Naive thymus-derived CD8-positive, alpha-beta T cell (primary cell): Measurements from ENCODE around the gene ADCY6. TPM values are rescaled to one million over a fixed set of nuclear protein-coding genes. Genes with fewer than 3 reads are reported as not detected.

Experiments used
- ATAC-seq, 2 donors: fragments of 150-1000 bp; cut with Tn5 transposase in 1 of 2; sonication (Bioruptor Pico), chemical (Tn5 transposase) in 1 of 2; 1 replicate in 1 of 2; 2 replicates in 1 of 2; pipeline ENCODE4 v1.10.0; 2021; ENCODE audit warnings: mild to moderate bottlenecking in 2 of 2, moderate library complexity in 2 of 2
- POLR2A ChIA-PET: fragments of 350-600 bp; sonication (Branson Sonifier 250); formaldehyde crosslinking; loops from one replicate; lab custom pipeline; 2021; ENCODE audit warnings: antibody characterized with exemption; lab: Charles Lee
- DNase-seq, 10 donors: peaks; one replicate each; pipeline versions ENCODE4 v3.0.0 to v3.0.0-alpha.2; 2020 to 2022
- H3K27ac Mint-ChIP-seq, 10 donors: one replicate each; pipeline ENCODE4 v1.8.0; 2020 to 2022; ENCODE audit warnings: mild to moderate bottlenecking in 10 of 10, mixed read lengths in 10 of 10, moderate library complexity in 4 of 10, inconsistent platforms in 1 of 10
- H3K27me3 Mint-ChIP-seq, 5 donors: one replicate each; pipeline ENCODE4 v1.8.0; 2021 to 2022; ENCODE audit warnings: mixed read lengths in 5 of 5
- H3K36me3 Mint-ChIP-seq, 3 donors: one replicate each; pipeline ENCODE4 v1.8.0; 2020 to 2022; ENCODE audit warnings: mixed read lengths in 3 of 3, mild to moderate bottlenecking in 2 of 3, inconsistent platforms in 1 of 3
- H3K4me1 Mint-ChIP-seq, 4 donors: one replicate each; pipeline ENCODE4 v1.8.0; 2021 to 2022; ENCODE audit warnings: mixed read lengths in 4 of 4
- H3K4me3 Mint-ChIP-seq, 10 donors: one replicate each; pipeline ENCODE4 v1.8.0; 2020 to 2022; ENCODE audit warnings: mild to moderate bottlenecking in 10 of 10, mixed read lengths in 10 of 10, moderate library complexity in 6 of 10, inconsistent platforms in 1 of 10
- H3K9me3 Mint-ChIP-seq, 9 donors: one replicate each; pipeline ENCODE4 v1.8.0; 2020 to 2022; ENCODE audit warnings: mixed read lengths in 9 of 9, mild to moderate bottlenecking in 3 of 9, inconsistent platforms in 1 of 9, moderate library complexity in 1 of 9
- polyA plus RNA-seq, 3 donors: library from polyadenylated mRNA; unstranded; fragments of 300-500 nt; fragmentation: Illumina TruSeq; gene quantifications; one replicate each; pipeline ENCODE4 v1.2.3, GENCODE V29; 2021
- total RNA-seq, 8 experiments: library from RNA in 2 of 8; stranded (reverse) in 2 of 8; gene quantifications; one replicate each; pipeline ENCODE4 v1.2.3 and lab custom pipeline; 2021 to 2026

ADCY6 gene
- total and polyA plus RNA-seq, 5 experiments from 2014 or later = not detected

DNA sequence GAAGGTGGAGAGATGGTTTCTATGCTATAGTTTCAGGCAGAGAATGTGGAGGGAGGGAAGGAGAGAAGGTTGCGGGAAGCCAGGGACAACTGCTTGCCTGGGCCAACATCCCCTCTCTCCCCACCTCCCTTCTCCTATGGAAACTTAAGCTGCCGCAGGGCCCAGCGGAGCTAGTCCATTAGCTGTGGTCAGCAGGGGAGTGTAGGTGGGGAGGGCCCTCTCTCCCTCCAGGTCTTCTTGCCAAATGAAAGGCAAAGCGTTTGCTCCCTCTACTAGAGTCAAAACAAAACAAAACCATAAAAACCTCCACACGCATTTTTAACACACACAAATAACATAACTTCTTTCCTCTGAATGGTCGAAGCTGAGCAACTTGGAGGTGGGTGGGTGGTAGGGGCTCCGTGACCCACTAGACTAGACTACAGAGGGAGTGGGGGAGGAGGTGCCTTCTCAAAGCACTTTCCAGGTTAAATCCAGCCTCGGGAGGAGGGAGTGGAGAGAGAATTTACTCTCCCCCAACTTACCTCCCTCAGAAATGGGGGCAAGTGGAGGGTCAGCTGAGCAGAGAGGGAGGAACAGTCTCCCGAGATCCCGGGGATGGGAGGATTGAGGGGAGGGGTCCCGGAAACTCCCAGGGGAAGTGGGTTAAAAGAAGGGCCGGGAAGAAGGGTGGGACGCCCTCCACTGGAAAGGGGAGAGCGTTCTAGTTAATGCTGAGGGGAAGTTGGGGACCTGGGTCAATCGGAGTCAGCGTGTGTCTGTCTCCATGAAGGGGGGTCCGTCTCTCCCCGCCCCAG, 24.8 kb upstream of the ADCY6 start:
- Mint-ChIP-seq H3K36me3 (no peaks in the 10 kb centered on the region), H3K4me3 (peak overlapping the region; percentile 48 to 96 (median 86)), H3K27me3 (peaks cover 2 to 17% (median 5%) of the 10 kb centered on the region in 5 donors), H3K27ac (peak overlapping the region in 5 of 10 donors; percentile 15 to 79 (median 52)), H3K9me3 (no peaks in the 10 kb centered on the region), H3K4me1 (peaks cover 11 to 48% (median 29%) of the 10 kb centered on the region in 4 donors)
- POLR2A ChIA-PET = no interaction called here
- DNase-seq (peak in 1 of 10 donors; percentile 46), ATAC-seq (no peak)

- H3K4me3 Mint-ChIP-seq = peak overlapping the region in 7 of 10 donors; percentile 11 to 66 (median 37)
- H3K27me3 Mint-ChIP-seq = peaks cover 2 to 16% (median 5%) of the 10 kb centered on the region in 5 donors
- POLR2A ChIA-PET = interaction anchor here (0.7 kb wide), 1 partner anchor 35 kb away, joined by 3 read pairs; no protein-coding TSS in a partner anchor
- peaks cover 11 to 37% (median 22%) of the 10 kb centered on the region in 4 donors for H3K4me1 Mint-ChIP-seq
- DNase-seq (peak in 1 of 10 donors; percentile 47), ATAC-seq (no peak)
- no peaks in the 10 kb centered on the region for H3K36me3 Mint-ChIP-seq
- peak overlapping the region in 4 of 10 donors; percentile 21 to 78 (median 32) for H3K27ac Mint-ChIP-seq
- H3K9me3 Mint-ChIP-seq = no peaks in the 10 kb centered on the region
Observed at GRCh38 chr12:48812389-48812788, 23.5 kb upstream of the ADCY6 start.

- no peak for ATAC-seq
- Mint-ChIP-seq H3K27ac (no peak overlapping the region), H3K9me3 (no peaks in the 10 kb centered on the region), H3K36me3 (no peaks in the 10 kb centered on the region), H3K27me3 (peaks cover 2 to 7% (median 4%) of the 10 kb centered on the region in 5 donors), H3K4me3 (no peak overlapping the region), H3K4me1 (peaks cover 9 to 31% (median 20%) of the 10 kb centered on the region in 4 donors)
- POLR2A ChIA-PET = interaction anchor here (0.7 kb wide), 1 partner anchor 35 kb away, joined by 3 read pairs; no protein-coding TSS in a partner anchor
- DNase-seq = peak in 1 of 10 donors; percentile 42
Observed at GRCh38 chr12:48811437-48812090, 22.7 kb upstream of the ADCY6 start.

- no peaks in the 10 kb centered on the region for H3K36me3 Mint-ChIP-seq
- no peak for DNase-seq
- POLR2A ChIA-PET = no interaction called here
- H3K27ac Mint-ChIP-seq = peak overlapping the region in 1 of 10 donors; percentile 56
- H3K4me3 Mint-ChIP-seq = no peak overlapping the region
- no peak for ATAC-seq
- no peaks in the 10 kb centered on the region for H3K9me3 Mint-ChIP-seq
- peaks cover 5 to 25% (median 17%) of the 10 kb centered on the region in 4 donors for H3K4me1 Mint-ChIP-seq
- peaks cover 0 to 1% (median 0%) of the 10 kb centered on the region in 5 donors for H3K27me3 Mint-ChIP-seq
Observed at GRCh38 chr12:48810903-48811431, 22.1 kb upstream of the ADCY6 start.

DNA sequence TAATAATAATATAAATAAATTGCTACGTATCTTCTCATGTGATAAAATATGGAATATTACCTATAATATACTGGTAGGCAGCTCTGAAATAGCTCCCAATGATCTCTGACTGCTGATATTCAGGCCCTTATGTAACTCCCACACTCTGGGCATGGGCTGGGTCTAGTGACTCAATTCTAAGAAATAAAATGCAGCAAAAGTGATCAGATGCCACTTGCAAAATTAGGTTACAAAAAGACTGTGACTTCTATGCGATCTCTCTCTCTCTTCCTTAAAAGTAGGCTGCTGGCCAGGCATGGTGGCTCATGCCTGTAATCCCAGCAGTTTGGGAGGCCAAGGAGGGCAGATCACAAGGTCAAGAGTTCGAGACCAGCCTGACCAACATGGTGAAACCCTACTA, 19.1 kb upstream of the ADCY6 start:
- H3K9me3 Mint-ChIP-seq = no peaks in the 10 kb centered on the region
- H3K27me3 Mint-ChIP-seq = no peaks in the 10 kb centered on the region
- POLR2A ChIA-PET = interaction anchor here (0.6 kb wide), 1 partner anchor 44 kb away, joined by 6 read pairs; the partner anchor contains the start of gene DDX23
- no peak overlapping the region for H3K27ac Mint-ChIP-seq
- peaks cover 0 to 9% (median 5%) of the 10 kb centered on the region in 4 donors for H3K4me1 Mint-ChIP-seq
- ATAC-seq = no peak
- DNase-seq = no peak
- H3K4me3 Mint-ChIP-seq = no peak overlapping the region
- H3K36me3 Mint-ChIP-seq = no peaks in the 10 kb centered on the region

- Mint-ChIP-seq H3K36me3 (no peaks in the 10 kb centered on the region), H3K27ac (no peak overlapping the region), H3K4me1 (peaks cover 0 to 9% (median 4%) of the 10 kb centered on the region in 4 donors), H3K4me3 (no peak overlapping the region), H3K9me3 (no peaks in the 10 kb centered on the region), H3K27me3 (peaks cover 0 to 4% (median 0%) of the 10 kb centered on the region in 5 donors)
- DNase-seq = no peak
- POLR2A ChIA-PET = no interaction called here
- no peak for ATAC-seq
Observed at GRCh38 chr12:48803675-48804074, 14.8 kb upstream of the ADCY6 start.

DNA sequence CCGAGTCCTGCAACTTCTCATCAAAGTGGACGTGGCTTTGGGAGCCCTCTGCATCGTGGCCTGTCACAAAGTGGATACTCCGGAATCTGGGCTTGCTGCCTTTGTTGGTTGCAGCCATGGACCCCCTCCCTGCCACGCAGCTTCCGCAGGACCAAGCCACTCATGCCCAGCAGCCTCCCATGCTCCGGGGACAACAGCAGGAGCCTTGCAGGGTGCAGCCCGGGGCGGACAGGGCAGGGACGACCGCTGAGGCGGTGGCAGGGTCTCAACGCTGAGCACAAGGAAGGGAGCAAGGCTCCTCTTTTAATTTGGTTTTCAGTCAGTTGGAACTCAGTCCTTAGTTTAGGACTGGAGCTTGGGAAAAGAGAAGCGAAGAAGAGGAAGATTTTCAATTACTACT, 12.1 kb upstream of the ADCY6 start:
- peaks cover 0 to 4% (median 0%) of the 10 kb centered on the region in 5 donors for H3K27me3 Mint-ChIP-seq
- peaks cover 2 to 4% (median 2%) of the 10 kb centered on the region in 4 donors for H3K4me1 Mint-ChIP-seq
- H3K36me3 Mint-ChIP-seq = no peaks in the 10 kb centered on the region
- ATAC-seq = no peak
- peak in 1 of 10 donors; percentile 42 for DNase-seq
- H3K27ac Mint-ChIP-seq = no peak overlapping the region
- POLR2A ChIA-PET = no interaction called here
- H3K4me3 Mint-ChIP-seq = no peak overlapping the region
- no peaks in the 10 kb centered on the region for H3K9me3 Mint-ChIP-seq

DNA sequence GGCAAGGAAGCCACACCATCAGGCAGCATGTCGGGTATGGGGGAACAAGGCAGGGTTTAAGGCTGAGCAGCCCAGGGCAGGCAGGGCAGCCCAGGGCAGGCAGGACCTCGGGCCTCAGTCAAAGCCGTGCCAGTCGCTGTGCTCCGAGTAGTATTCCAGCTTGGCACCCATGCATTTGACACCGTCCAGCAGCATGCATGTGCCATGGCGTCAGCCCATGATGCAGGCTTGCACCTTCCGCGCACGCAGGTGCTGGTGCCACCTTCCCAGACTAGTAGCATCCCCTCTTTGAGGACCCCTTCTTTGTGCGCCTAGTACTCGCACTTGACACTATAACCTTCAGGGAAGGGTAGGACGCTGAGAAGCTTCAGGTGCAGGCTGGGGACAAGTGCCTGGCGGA, 11.6 kb upstream of the ADCY6 start:
- H3K27me3 Mint-ChIP-seq = peaks cover 0 to 4% (median 0%) of the 10 kb centered on the region in 5 donors
- no peak overlapping the region for H3K27ac Mint-ChIP-seq
- no peak for ATAC-seq
- H3K9me3 Mint-ChIP-seq = no peaks in the 10 kb centered on the region
- H3K4me3 Mint-ChIP-seq = no peak overlapping the region
- peak in 1 of 10 donors; percentile 28 for DNase-seq
- H3K4me1 Mint-ChIP-seq = peaks cover 2 to 6% (median 5%) of the 10 kb centered on the region in 4 donors
- H3K36me3 Mint-ChIP-seq = no peaks in the 10 kb centered on the region
- POLR2A ChIA-PET = no interaction called here

DNA sequence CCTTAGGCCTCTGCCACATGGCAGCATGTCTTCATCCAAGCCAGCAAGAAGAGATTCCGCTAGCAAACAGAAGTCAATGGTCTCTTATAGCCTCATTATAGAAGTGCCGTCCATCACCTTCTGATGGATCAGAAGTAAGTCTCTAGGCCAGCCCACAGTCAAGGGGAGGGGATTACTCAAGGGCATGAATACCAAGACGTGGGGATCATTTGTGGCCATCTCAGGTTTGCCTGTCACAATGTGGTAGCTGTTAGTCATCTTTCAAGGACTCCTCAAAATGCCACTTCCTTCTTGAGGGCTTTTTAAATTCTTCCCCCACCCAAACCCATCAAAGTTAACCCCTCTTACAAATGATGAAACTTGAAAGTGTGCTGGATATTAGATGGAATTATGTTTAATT, 8.1 kb upstream of the ADCY6 start:
- Mint-ChIP-seq H3K36me3 (no peaks in the 10 kb centered on the region), H3K4me3 (no peak overlapping the region), H3K27me3 (peaks cover 0 to 8% (median 5%) of the 10 kb centered on the region in 5 donors), H3K27ac (no peak overlapping the region), H3K9me3 (no peaks in the 10 kb centered on the region), H3K4me1 (peaks cover 0 to 5% (median 3%) of the 10 kb centered on the region in 4 donors)
- DNase-seq (no peak), ATAC-seq (no peak)
- POLR2A ChIA-PET = no interaction called here

GRCh38 chr12:48795550-48796455, 6.9 kb upstream of the ADCY6 start:
- peaks cover 0 to 9% (median 7%) of the 10 kb centered on the region in 5 donors for H3K27me3 Mint-ChIP-seq
- DNase-seq = peak in 9 of 10 donors; percentile 14 to 71 (median 53)
- peak; percentile 65 to 76 for ATAC-seq
- H3K9me3 Mint-ChIP-seq = no peaks in the 10 kb centered on the region
- H3K36me3 Mint-ChIP-seq = no peaks in the 10 kb centered on the region
- POLR2A ChIA-PET = interaction anchor here (1.2 kb wide), 1 partner anchor 42 kb away, joined by 3 read pairs; no protein-coding TSS in a partner anchor
- no peak overlapping the region for H3K4me3 Mint-ChIP-seq
- H3K4me1 Mint-ChIP-seq = peaks cover 0 to 5% (median 3%) of the 10 kb centered on the region in 4 donors
- H3K27ac Mint-ChIP-seq = peak overlapping the region in 2 of 10 donors; percentile 0 to 7

GRCh38 chr12:48794870-48795269, 6.0 kb upstream of the ADCY6 start:
- ATAC-seq (no peak), DNase-seq (no peak)
- Mint-ChIP-seq H3K4me3 (no peak overlapping the region), H3K36me3 (peaks cover 0 to 4% (median 0%) of the 10 kb centered on the region in 3 donors), H3K27ac (no peak overlapping the region), H3K9me3 (no peaks in the 10 kb centered on the region), H3K4me1 (peaks cover 0 to 10% (median 5%) of the 10 kb centered on the region in 4 donors), H3K27me3 (peaks cover 7 to 16% (median 14%) of the 10 kb centered on the region in 5 donors)
- POLR2A ChIA-PET = interaction anchor here (1.2 kb wide), 1 partner anchor 41 kb away, joined by 3 read pairs; no protein-coding TSS in a partner anchor
